Left lung (tissue), 10 donors: ENCODE data around the gene IPO5. TPM values are rescaled to one million over a fixed set of nuclear protein-coding genes. Genes with fewer than 3 reads are reported as not detected.

ENCODE experiments used
- ATAC-seq: fragments of 200-7000 bp; cut with Tn5 transposase; one replicate; pipeline ENCODE4 v1.9.1; 2020; ENCODE audit warnings: moderate library complexity
- DNase-seq, 4 donors: peaks; one replicate each; pipeline ENCODE4 v3.0.0-alpha.2; 2013 to 2020
- H3K27ac ChIP-seq, 2 donors: fragments of 200-600 bp; sonication (generic) in 1 of 2; one replicate each; pipeline versions ENCODE4 v1.5.0 to v1.8.0; 2020 to 2021
- H3K27me3 ChIP-seq, 2 donors: fragments of 200-600 bp; sonication (generic) in 1 of 2; one replicate each; pipeline versions ENCODE4 v1.5.0 to v1.8.0; 2020 to 2021
- H3K36me3 ChIP-seq, 2 donors: fragments of 200-600 bp; sonication (generic) in 1 of 2; one replicate each; pipeline versions ENCODE4 v1.5.0 to v1.8.0; 2020 to 2021
- H3K4me1 ChIP-seq, 2 donors: fragments of 200-600 bp; one replicate each; pipeline ENCODE4 v1.8.0; 2021
- H3K4me3 ChIP-seq, 2 donors: fragments of 200-600 bp; sonication (generic) in 1 of 2; one replicate each; pipeline versions ENCODE4 v1.5.0 to v1.8.0; 2020 to 2021; ENCODE audit warnings: mild to moderate bottlenecking in 1 of 2
- H3K9me3 ChIP-seq, 2 donors: fragments of 200-600 bp; sonication (generic) in 1 of 2; one replicate each; pipeline versions ENCODE4 v1.5.0 to v1.8.0; 2020 to 2021
- CTCF ChIP-seq, 2 donors: fragments of 200-600 bp; sonication (generic) in 1 of 2; IDR thresholded peaks; one replicate each; pipeline versions ENCODE4 v1.5.0 to v1.8.0; 2021; ENCODE audit warnings: antibody characterized with exemption in 2 of 2
- intact Hi-C, 2 donors: fragments of 100-400 bp; cut with DNase I; formaldehyde crosslinking; loops; one replicate each; pipeline versions ENCODE4 v1.11.2 to v1.14.2; 2022
- polyA plus RNA-seq, 6 donors: library from polyadenylated mRNA; unstranded; fragments of 120-200 nt; gene quantifications; one replicate each; pipeline ENCODE4 v1.2.1, GENCODE V29; 2013; ENCODE audit not compliant: insufficient read length in 6 of 6
- total RNA-seq, 2 donors: library from RNA; stranded (reverse); fragmentation: NEBNext Ultra II Directional; extraction: Animal tissue kit (Norgen Biotek cat#: 25700); gene quantifications; one replicate each; pipeline ENCODE4 v1.2.1, GENCODE V29; 2021
- donor health status: DM: no; HTN: yes; CAD: no.
- donor health status: DM: no; HTN: no; CAD: no.

IPO5 gene
- total and polyA plus RNA-seq, 8 donors = 74.5 to 170 (median 157) TPM

- Histone ChIP-seq H3K4me1 (no peaks in the 10 kb centered on the region), H3K27ac (no peak overlapping the region), H3K4me3 (no peak overlapping the region), H3K27me3 (no peaks in the 10 kb centered on the region), H3K9me3 (no peaks in the 10 kb centered on the region), H3K36me3 (no peaks in the 10 kb centered on the region)
- intact Hi-C loops = no loop called here
- ATAC-seq (no peak), DNase-seq (no peak)
- TF ChIP-seq CTCF (IDR thresholded peaks at IDR 0.05) = no peak
Observed at GRCh38 chr13:97936036-97936435, 17.4 kb upstream of the IPO5 start.

- Histone ChIP-seq H3K27ac (no peak overlapping the region), H3K4me3 (no peak overlapping the region), H3K27me3 (no peaks in the 10 kb centered on the region), H3K9me3 (no peaks in the 10 kb centered on the region), H3K36me3 (no peaks in the 10 kb centered on the region), H3K4me1 (no peaks in the 10 kb centered on the region)
- intact Hi-C loops = no loop called here
- TF ChIP-seq CTCF (IDR thresholded peaks at IDR 0.05) = no peak
- DNase-seq (no peak), ATAC-seq (no peak)
Observed at GRCh38 chr13:97938706-97939475, 14.6 kb upstream of the IPO5 start.

DNA sequence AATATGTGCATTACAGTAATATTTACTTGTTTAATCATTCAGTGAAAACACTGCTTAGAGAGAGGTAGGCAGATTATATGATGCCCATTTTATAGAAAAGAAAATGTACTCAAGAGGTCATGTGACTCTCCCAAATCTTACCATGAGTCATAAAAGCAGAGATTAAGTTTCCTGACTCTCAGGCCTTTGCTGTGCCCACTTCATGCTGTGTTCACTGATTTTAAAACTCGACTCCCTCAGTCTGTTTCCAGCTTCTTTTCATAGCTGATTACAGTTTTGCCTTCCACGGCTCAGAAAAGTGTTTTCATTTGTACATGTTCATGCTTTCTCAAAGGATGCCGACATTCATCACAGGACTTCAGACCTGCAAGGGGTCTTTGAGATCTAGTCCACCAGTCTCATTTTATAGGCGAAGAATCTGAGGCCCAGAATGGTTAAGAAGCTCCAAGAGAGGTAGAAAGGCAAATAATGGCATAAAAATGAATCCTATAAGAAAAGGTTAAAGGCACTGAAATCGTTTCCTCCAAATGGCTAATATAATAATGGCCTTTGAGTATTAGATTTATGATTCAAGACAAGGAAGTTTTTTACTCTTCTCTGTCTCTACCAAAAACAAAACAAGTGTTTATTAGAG lies 9.0 kb upstream of the IPO5 start:
- Histone ChIP-seq H3K27ac (no peak overlapping the region), H3K9me3 (peaks cover 0 to under 1% of the 10 kb centered on the region in 2 donors), H3K4me1 (no peaks in the 10 kb centered on the region), H3K4me3 (no peak overlapping the region), H3K36me3 (no peaks in the 10 kb centered on the region), H3K27me3 (no peaks in the 10 kb centered on the region)
- ATAC-seq = peak; percentile 21
- intact Hi-C loops = no loop called here
- no peak for DNase-seq
- no peak for TF ChIP-seq CTCF (IDR thresholded peaks at IDR 0.05)

GRCh38 chr13:97945342-97945741 lies 8.1 kb upstream of the IPO5 start:
- no peaks in the 10 kb centered on the region for H3K36me3 ChIP-seq
- ATAC-seq = no peak
- intact Hi-C loops = no loop called here
- DNase-seq = no peak
- peaks cover 0 to 2% of the 10 kb centered on the region in 2 donors for H3K9me3 ChIP-seq
- no peaks in the 10 kb centered on the region for H3K27me3 ChIP-seq
- TF ChIP-seq CTCF (IDR thresholded peaks at IDR 0.05) = no peak
- H3K4me3 ChIP-seq = no peak overlapping the region
- no peak overlapping the region for H3K27ac ChIP-seq
- no peaks in the 10 kb centered on the region for H3K4me1 ChIP-seq

- Histone ChIP-seq H3K4me1 (no peaks in the 10 kb centered on the region), H3K36me3 (no peaks in the 10 kb centered on the region), H3K4me3 (no peak overlapping the region), H3K27me3 (no peaks in the 10 kb centered on the region), H3K27ac (no peak overlapping the region), H3K9me3 (peaks cover 0 to 2% of the 10 kb centered on the region in 2 donors)
- DNase-seq = no peak
- intact Hi-C loops = no loop called here
- TF ChIP-seq CTCF (IDR thresholded peaks at IDR 0.05) = no peak
- ATAC-seq = no peak
Observed at GRCh38 chr13:97945792-97946419, 7.6 kb upstream of the IPO5 start.
